Erythroblast (primary cell): ENCODE results near the gene TBC1D9B.

Experiments
- GATA1 ChIP-seq: IDR thresholded peaks from 2 replicates; pipeline ENCODE4 v1.6.1; 2011; ENCODE audit warnings: low read depth, mild to moderate bottlenecking, control low read depth, low read length, moderate library complexity
- POLR2A ChIP-seq: IDR thresholded peaks from 2 replicates; pipeline ENCODE4 v1.6.1; 2011; ENCODE audit warnings: mild to moderate bottlenecking, low read length

DNA sequence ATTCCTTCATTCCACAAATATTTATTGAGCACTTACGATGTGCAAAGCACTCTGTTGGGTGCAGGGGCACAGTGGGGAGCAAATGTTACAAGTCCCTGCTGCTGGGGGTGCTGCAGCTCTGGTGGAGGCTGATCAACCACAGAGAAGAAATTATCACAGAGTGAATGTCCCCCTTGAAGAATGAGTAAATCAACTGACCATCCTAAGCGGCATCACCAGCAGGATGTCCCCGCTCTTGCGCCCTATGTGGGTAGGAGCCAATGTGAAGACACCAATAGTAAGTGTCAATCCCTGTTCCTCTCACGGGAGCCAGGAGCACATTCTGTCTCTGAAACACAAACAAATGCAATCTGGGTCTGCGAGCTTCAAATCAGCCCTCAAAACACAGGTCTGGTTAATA, 47.4 kb upstream of the TBC1D9B start:
- no peak for TF ChIP-seq POLR2A
- TF ChIP-seq GATA1: no peak
